K562 (cell line): ENCODE results near the gene IL17A. TPM values are rescaled to one million over a fixed set of nuclear protein-coding genes. Genes with fewer than 3 reads are reported as not detected.

Source experiments
- ATAC-seq: fragments of 200-7000 bp; cut with Tn5 transposase; 3 replicates; pipeline ENCODE4 v1.9.1; 2020; ENCODE audit warnings: moderate library complexity
- BruUV-seq: library from RNA; stranded (reverse); fragments of 400-500 nt; replicated peaks from 2 replicates; lab custom pipeline; 2021; lab: Mats Ljungman, UMichigan
- CTCF ChIA-PET: fragments of 300-600 bp; formaldehyde crosslinking; extraction: SDS; loops from one replicate; lab custom pipeline; 2021; ENCODE audit warnings: low intra/inter-chr PET ratio; lab: Yijun Ruan, JAX
- POLR2A ChIA-PET: fragments of 300-600, 350-650 bp; sonication (Branson Sonifier 250); formaldehyde crosslinking; extraction: SDS; loops from one replicate; lab custom pipeline; 2021; ENCODE audit warnings: antibody characterized with exemption, inconsistent platforms; lab: Yijun Ruan, JAX
- DNase-seq, 4 experiments: peaks; one replicate each; pipeline versions ENCODE4 v3.0.0 to v3.0.0-alpha.2; 2011 to 2018; ENCODE audit warnings: low spot score in 3 of 4, mixed read lengths in 3 of 4; ENCODE audit errors: extremely low read depth in 1 of 4
- FAIRE-seq: peaks from 2 replicates; lab custom pipeline; 2011; peaks lifted over from hg19 to GRCh38; lab: Jason Lieb, UNC
- H2AFZ ChIP-seq: 2 replicates; pipeline ENCODE4 v1.6.0; 2011; ENCODE audit warnings: low read depth, low read length, control low read depth, inconsistent platforms
- H3K27ac ChIP-seq: fragments of 200-600 bp; 3 replicates; pipeline ENCODE4 v1.8.0; 2011; ENCODE audit warnings: low read depth, mild to moderate bottlenecking, control low read depth, inconsistent platforms, low read length, moderate library complexity, mixed read lengths; ENCODE audit errors: extremely low read depth
- H3K27me3 ChIP-seq, 2 experiments: fragments of 300-600 bp in 1 of 2; 2 replicates in 1 of 2; 3 replicates in 1 of 2; pipeline versions ENCODE4 v1.6.0 to v1.8.0; 2011; ENCODE audit warnings: inconsistent platforms in 2 of 2, low read length in 2 of 2, mild to moderate bottlenecking in 1 of 2, mixed read lengths in 1 of 2, moderate library complexity in 1 of 2; ENCODE audit not compliant: control insufficient read depth in 2 of 2, insufficient read depth in 2 of 2
- H3K36me3 ChIP-seq: fragments of 300-600 bp; 3 replicates; pipeline ENCODE4 v1.8.0; 2011; ENCODE audit warnings: mild to moderate bottlenecking, low read length, inconsistent platforms; ENCODE audit not compliant: control insufficient read depth, insufficient read depth
- H3K4me1 ChIP-seq, 2 experiments: fragments of 200-600 bp in 1 of 2; replicated peaks in 1 of 2; 2 replicates in 1 of 2; 3 replicates in 1 of 2; pipeline versions ENCODE4 v1.5.1 to v1.8.0; 2011; ENCODE audit warnings: inconsistent platforms in 2 of 2, low read length in 2 of 2, mild to moderate bottlenecking in 1 of 2, mixed read lengths in 1 of 2, moderate library complexity in 1 of 2; ENCODE audit not compliant: control insufficient read depth in 2 of 2, insufficient read depth in 2 of 2
- H3K4me2 ChIP-seq: 2 replicates; pipeline ENCODE4 v1.6.1; 2011; ENCODE audit warnings: low read length, control low read depth, inconsistent platforms, mixed read lengths; ENCODE audit not compliant: insufficient read depth
- H3K4me3 ChIP-seq: fragments of 200-600 bp; sonication (generic), shearing (Covaris generic); 2 replicates; pipeline ENCODE4 v1.5.1; 2016; ENCODE audit warnings: control low read depth, inconsistent platforms
- H3K79me2 ChIP-seq: fragments of 200-600 bp; 3 replicates; pipeline ENCODE4 v1.8.0; 2011; ENCODE audit warnings: low read length, inconsistent platforms; ENCODE audit not compliant: control insufficient read depth, insufficient read depth
- H3K9ac ChIP-seq, 2 experiments: 2 replicates each; pipeline versions ENCODE4 v1.6.0 to v1.6.1; 2011; ENCODE audit warnings: low read depth in 2 of 2, low read length in 2 of 2, control low read depth in 1 of 2, inconsistent platforms in 1 of 2, mild to moderate bottlenecking in 1 of 2, mixed read lengths in 1 of 2; ENCODE audit not compliant: insufficient read depth in 1 of 2
- H3K9me1 ChIP-seq: one replicate; pipeline ENCODE4 v1.6.0; 2011; ENCODE audit warnings: inconsistent platforms, mild to moderate bottlenecking, low read length, moderate library complexity; ENCODE audit not compliant: control insufficient read depth, insufficient read depth
- H3K9me3 ChIP-seq: replicated peaks from 2 replicates; pipeline ENCODE4 v1.5.1; 2011; ENCODE audit warnings: low read depth, low read length, inconsistent platforms; ENCODE audit not compliant: control insufficient read depth, insufficient read depth
- H4K20me1 ChIP-seq: replicated peaks from 2 replicates; pipeline ENCODE4 v1.6.1; 2011; ENCODE audit warnings: low read length, inconsistent platforms, mixed read lengths; ENCODE audit not compliant: control insufficient read depth, insufficient read depth
- DDX20 ChIP-seq: fragments of 450-650 bp; IDR thresholded peaks from 2 replicates; pipeline ENCODE4 v1.6.1; 2016; ENCODE audit warnings: missing genetic modification characterization, low read depth, mild to moderate bottlenecking, missing compliant biosample characterization, moderate library complexity
- ESRRB ChIP-seq: fragments of 250-450 bp; sonication (Bioruptor Pico); IDR thresholded peaks from 2 replicates; pipeline ENCODE4 v1.5.0; 2020; ENCODE audit warnings: mild to moderate bottlenecking, moderate library complexity, borderline replicate concordance
- ETS1 ChIP-seq: conservative IDR thresholded peaks from 2 replicates; pipeline ENCODE4 v1.6.1; 2011; ENCODE audit warnings: low read depth, mild to moderate bottlenecking, low read length; ENCODE audit not compliant: control insufficient read depth
- HES1 ChIP-seq: fragments of 450-650 bp; IDR thresholded peaks from 2 replicates; pipeline ENCODE4 v1.6.1; 2016; ENCODE audit warnings: low read depth, mild to moderate bottlenecking, moderate library complexity
- MAZ ChIP-seq, 2 experiments: fragments of 450-650 bp in 1 of 2; sonication (generic) in 1 of 2; formaldehyde crosslinking; IDR thresholded peaks in 1 of 2; conservative IDR thresholded peaks in 1 of 2; 2 replicates each; pipeline versions ENCODE4 v1.4.0 to v1.5.0; 2020; ENCODE audit warnings: mild to moderate bottlenecking in 1 of 2, missing genetic modification reagents in 1 of 2
- MED1 ChIP-seq: sonication (generic); formaldehyde crosslinking; IDR thresholded peaks from 2 replicates; pipeline ENCODE4 v1.8.1; 2023; ENCODE audit warnings: missing genetic modification reagents, borderline replicate concordance
- MITF ChIP-seq: IDR thresholded peaks from 2 replicates; pipeline ENCODE4 v1.6.1; 2014; ENCODE audit warnings: antibody characterized with exemption
- MYBL2 ChIP-seq, 2 experiments: fragments of 450-650 bp in 1 of 2; sonication (generic) in 1 of 2; formaldehyde crosslinking in 1 of 2; IDR thresholded peaks; 2 replicates each; pipeline versions ENCODE4 v1.6.1 to v1.8.1; 2017 to 2022; ENCODE audit warnings: borderline replicate concordance in 1 of 2, inconsistent platforms in 1 of 2, low read depth in 1 of 2, mild to moderate bottlenecking in 1 of 2, missing genetic modification reagents in 1 of 2, moderate library complexity in 1 of 2
- MYC ChIP-seq, 2 experiments: fragments of 250-450 bp in 1 of 2; sonication (Bioruptor Pico) in 1 of 2; IDR thresholded peaks; 2 replicates each; pipeline versions ENCODE4 v1.5.1 to v1.6.1; 2012 to 2021; ENCODE audit warnings: low read depth in 2 of 2, borderline replicate concordance in 1 of 2, improper control_type of control experiment in 1 of 2, low read length in 1 of 2, mild to moderate bottlenecking in 1 of 2, moderate library complexity in 1 of 2
- POU5F1 ChIP-seq: fragments of 150-350 bp; IDR thresholded peaks from 2 replicates; pipeline ENCODE4 v1.6.1; 2014; ENCODE audit warnings: borderline replicate concordance, low read length, low read depth, mild to moderate bottlenecking; ENCODE audit not compliant: partially characterized antibody
- TGIF2 ChIP-seq: sonication (generic); formaldehyde crosslinking; IDR thresholded peaks from 2 replicates; pipeline ENCODE4 v1.8.1; 2022; ENCODE audit warnings: mild to moderate bottlenecking, missing genetic modification reagents, moderate library complexity
- THRA ChIP-seq: fragments of 450-650 bp; IDR thresholded peaks from 2 replicates; pipeline ENCODE4 v1.6.1; 2017; ENCODE audit warnings: mild to moderate bottlenecking, moderate library complexity
- ZNF668 ChIP-seq: fragments of 250-450 bp; sonication (Bioruptor Pico); IDR thresholded peaks from 2 replicates; pipeline ENCODE4 v1.8.0; 2022; ENCODE audit warnings: mild to moderate bottlenecking, inconsistent platforms
- ZNF696 ChIP-seq: fragments of 250-450 bp; sonication (Bioruptor Pico); conservative IDR thresholded peaks from 2 replicates; pipeline ENCODE4 v1.4.0; 2020; ENCODE audit warnings: mild to moderate bottlenecking, moderate library complexity
- WGBS: fragments of 100-300 bp; shearing (Covaris generic); methylation state at CpG from one replicate; pipeline ENCODE4 v1.1.6; 2016; ENCODE audit warnings: low coverage, mixed read lengths; ENCODE audit not compliant: insufficient coverage; ENCODE audit errors: missing lambda C conversion rate; 5-methylcytosine and 5-hydroxymethylcytosine counted together
- in situ Hi-C: fragments of 300-500 bp; cut with MboI; formaldehyde crosslinking; loops from 4 replicates; pipeline ENCODE4 v1.15.0; 2018; ENCODE audit warnings: inconsistent platforms, mixed read lengths
- intact Hi-C: fragments of 100-400 bp; cut with micrococcal nuclease; formaldehyde crosslinking; loops from 2 replicates; pipeline ENCODE4 v1.14.2; 2022
- polyA plus RNA-seq, 8 experiments: library from polyadenylated mRNA; depleted of rRNA in 4 of 8; stranded (reverse) in 5 of 8; unstranded in 3 of 8; fragments of >200 nt; fragmentation: Nextera tagmentation in 2 of 8; fragmentation: Illumina TruSeq in 1 of 8; extraction: Ambion mirVana in 2 of 8; extraction: Trizol in 1 of 8; gene quantifications; 2 replicates each; pipeline versions ENCODE4 v1.2.1 to v1.2.3, GENCODE V29; 2011 to 2014; ENCODE audit warnings: inconsistent platforms in 1 of 8, missing spikeins in 1 of 8
- total RNA-seq, 7 experiments: library from RNA; depleted of rRNA in 6 of 7; stranded (reverse); fragments of >200 nt in 6 of 7; fragmentation: Illumina TruSeq in 2 of 7; extraction: Trizol in 2 of 7; gene quantifications; 2 replicates each; pipeline versions ENCODE4 v1.2.1 to v1.2.3, GENCODE V29; 2011 to 2021; ENCODE audit warnings: low replicate concordance in 1 of 7

The IL17A gene
- total and polyA plus RNA-seq, 9 of the 15 experiments (the other 6 are each of a cell fraction or from before 2014, with no cell fraction given), result not detected

- ChIA-PET CTCF (no interaction called here), POLR2A (no interaction called here)
- intact Hi-C loops (no loop called here), in situ Hi-C loops (no loop called here)
- H3K4me3 ChIP-seq, result no peak overlapping the region
- no peak for FAIRE-seq
- no peaks in the 10 kb centered on the region for H3K9me3 ChIP-seq
- H3K4me1 ChIP-seq, result no peaks in the 10 kb centered on the region
- 0 out of 5 replicates have a peak, but pooled peaks cover 0 to 5% of the 10 kb centered on the region in 2 experiments for H3K27me3 ChIP-seq
- no peak overlapping the region for H3K9ac ChIP-seq
- no peak overlapping the region for H3K27ac ChIP-seq
- no peaks in the 10 kb centered on the region for H4K20me1 ChIP-seq
- no peaks in the 10 kb centered on the region for H3K79me2 ChIP-seq
- 20% methylated on average over 5 of the region's 5 CpGs for WGBS
- no peak overlapping the region for H3K4me2 ChIP-seq
- H3K9me1 ChIP-seq, result no peaks in the 10 kb centered on the region
- H2AFZ ChIP-seq, result no peak overlapping the region
- DNase-seq, result no peak
- no peaks in the 10 kb centered on the region for H3K36me3 ChIP-seq
- ATAC-seq, result no peak
- no TSS peak for BruUV-seq
- TF ChIP-seq ETS1 (no peak), ESRRB (no peak), HES1 (no peak), MED1 (CRISPR knock-in tag) (no peak), MYBL2 (IDR thresholded peaks at IDR 0.05; ENCODE audit: low read depth) (no peak), MYBL2 (CRISPR knock-in tag; IDR thresholded peaks at IDR 0.05; ENCODE audit: borderline replicate concordance) (no peak), MITF (no peak), ZNF696 (no peak), ZNF668 (no peak), DDX20 (tag) (no peak), THRA (no peak), MAZ (CRISPR knock-in tag; conservative IDR thresholded peaks at IDR 0.05 in 1 of 2, IDR thresholded peaks at IDR 0.05 in 1 of 2) (no peak), POU5F1 (no peak), TGIF2 (CRISPR knock-in tag) (no peak), MYC (IDR thresholded peaks at IDR 0.05; ENCODE audit: low read depth, low read length) (no peak), MYC (CRISPR knock-in tag; IDR thresholded peaks at IDR 0.05; ENCODE audit: borderline replicate concordance, low read depth) (no peak)
Observed at GRCh38 chr6:52216932-52217575, 30.9 kb downstream of the IL17A start.
